T follicular helper cell (primary cell): ENCODE measurements around the gene STX4.
A peak's percentile ranks its signal among the peaks of the same experiment; 100 is the strongest.
"Not testable (repeated sequence)": the region's sequence is repeated elsewhere in the genome, so short reads cannot be mapped to it uniquely, and the experiment has no call there.

Experiments used
- DNase-seq: peaks from one replicate; pipeline ENCODE4 v3.0.0-alpha.2; 2020; ENCODE audit warnings: low read depth

Gene STX4

DNA sequence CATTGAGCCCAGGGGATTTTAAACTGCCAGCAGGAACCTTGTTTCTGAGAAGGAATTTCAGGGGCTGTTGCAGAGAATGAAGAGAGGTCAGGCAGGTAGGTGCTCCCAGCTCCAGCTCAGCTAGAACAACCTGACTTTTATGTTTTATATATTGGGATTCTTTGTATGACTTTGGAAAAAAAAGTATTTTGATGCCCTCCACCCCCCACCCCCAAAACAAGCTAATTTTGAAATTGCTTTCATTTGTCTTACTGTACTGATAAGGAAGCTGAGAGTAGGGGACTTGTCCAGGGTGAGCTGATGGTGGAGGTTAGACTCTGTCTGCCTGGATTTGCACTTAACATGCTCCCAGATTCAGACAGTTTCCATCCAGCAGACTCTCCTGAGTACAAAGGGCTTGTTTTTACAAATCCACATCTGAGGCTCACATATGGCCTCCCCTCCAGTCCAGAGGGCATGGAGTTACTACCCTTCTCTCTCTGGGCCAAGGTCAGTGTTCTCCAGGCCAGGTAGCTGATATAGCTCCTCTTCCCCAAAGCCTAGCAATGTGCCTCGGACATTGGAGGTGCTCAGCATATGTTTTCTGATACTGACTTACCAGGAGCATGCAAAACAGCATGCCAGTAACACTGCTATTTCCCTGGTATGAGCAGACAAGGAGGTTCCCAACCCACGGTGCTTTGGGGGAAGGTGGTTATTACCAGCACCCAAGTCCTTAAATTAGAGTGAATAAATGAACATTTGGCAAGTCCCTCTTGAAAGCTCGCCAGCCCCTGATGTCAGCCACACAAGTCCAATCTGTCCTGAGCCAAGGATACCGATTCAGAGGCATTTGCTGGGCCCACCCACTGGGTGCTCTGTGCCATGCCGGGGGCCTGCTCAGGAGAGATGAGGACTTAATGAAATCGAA lies 34.3 kb upstream of the STX4 start:
- DNase-seq: no peak

DNA sequence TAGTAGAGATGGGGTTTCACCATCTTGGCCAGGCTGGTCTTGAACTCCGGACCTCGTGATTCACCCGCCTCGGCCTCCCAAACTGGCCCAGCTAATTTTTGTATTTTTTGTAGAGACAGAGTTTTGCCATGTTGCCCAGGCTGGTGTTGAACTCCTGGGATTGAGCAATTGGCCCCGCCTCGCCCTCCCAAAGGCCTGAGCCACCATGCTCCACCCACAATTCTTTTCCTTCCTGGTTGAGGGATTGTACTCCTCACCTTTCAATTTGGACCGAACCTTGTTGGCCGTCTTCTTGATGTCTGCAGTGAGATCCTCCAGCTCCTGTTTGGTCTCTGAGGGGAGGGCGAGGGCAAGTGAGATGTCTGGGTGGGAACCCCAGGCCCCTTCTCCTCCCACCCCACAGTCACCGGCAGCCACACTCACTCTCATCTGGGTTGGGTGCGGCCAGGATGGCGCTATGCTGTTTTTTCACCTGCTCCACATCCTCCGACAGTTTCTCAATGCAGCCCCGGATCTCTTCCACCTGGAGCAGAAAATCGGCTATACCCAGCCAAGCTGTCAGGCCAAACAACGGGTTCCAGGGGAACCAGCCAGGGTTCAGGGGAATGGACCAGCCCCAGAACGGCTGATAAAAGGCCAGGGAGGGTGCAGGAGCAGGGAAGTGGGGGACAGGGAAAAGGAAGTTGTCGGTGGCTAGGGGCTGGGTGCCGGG lies 32.5 kb upstream of the STX4 start:
- no peak for DNase-seq

DNA sequence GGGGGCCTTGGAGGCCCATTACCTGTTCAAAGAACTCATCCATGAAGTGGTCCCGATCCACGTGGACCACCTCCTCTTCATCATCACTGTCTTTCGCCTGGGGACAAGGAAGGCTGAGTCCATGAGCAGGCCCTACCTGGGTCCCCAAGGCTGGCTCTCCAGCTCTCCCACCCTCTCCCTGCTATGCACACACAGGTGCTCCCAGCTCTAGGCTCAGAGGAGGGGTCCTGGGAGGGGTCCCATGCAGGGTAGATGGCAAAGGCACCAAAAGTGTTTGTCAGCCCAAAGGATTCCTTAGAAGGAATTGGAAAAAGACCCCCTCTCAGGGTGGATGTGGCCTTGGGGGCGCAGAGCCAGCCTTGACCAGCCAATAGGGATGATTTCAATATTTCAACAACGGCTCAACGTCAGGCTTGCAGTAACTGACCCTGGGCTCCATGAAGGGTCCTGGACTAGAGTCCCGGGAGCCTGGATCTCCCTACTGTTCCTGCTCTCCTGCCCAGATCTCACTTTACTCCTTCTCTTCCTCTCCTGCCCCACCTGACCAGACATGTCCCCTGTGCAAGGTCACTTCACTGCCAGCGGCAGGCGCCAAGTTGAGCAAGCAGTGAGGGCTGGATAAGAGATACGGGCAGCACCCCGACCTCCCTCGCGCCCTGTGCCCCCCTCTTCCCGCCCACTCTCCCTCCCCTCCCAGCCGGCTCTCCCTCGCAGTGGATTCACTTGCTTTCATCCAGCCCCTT lies 31.7 kb upstream of the STX4 start:
- DNase-seq: no peak

DNA sequence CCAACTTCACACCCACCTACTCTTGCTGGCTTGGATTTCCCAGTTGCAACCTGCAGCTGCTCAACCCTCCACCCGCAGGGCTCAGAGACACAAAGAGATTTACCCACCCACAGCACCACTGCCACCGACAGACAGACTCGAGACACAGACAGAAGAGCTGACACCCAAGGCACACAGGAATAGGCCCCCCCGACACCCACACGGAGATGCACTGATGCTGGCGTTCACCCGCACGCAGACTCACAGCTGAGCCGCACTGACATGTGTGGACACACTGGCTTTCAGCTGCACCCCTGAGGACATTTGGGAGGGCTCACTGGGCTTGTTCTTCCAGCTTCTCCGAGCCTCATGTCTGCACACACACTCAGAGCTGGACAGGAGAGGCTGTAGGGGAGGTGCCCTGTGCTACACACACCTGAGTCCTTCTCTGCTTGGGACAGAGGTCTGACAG lies 31.1 kb upstream of the STX4 start:
- DNase-seq: no peak

DNA sequence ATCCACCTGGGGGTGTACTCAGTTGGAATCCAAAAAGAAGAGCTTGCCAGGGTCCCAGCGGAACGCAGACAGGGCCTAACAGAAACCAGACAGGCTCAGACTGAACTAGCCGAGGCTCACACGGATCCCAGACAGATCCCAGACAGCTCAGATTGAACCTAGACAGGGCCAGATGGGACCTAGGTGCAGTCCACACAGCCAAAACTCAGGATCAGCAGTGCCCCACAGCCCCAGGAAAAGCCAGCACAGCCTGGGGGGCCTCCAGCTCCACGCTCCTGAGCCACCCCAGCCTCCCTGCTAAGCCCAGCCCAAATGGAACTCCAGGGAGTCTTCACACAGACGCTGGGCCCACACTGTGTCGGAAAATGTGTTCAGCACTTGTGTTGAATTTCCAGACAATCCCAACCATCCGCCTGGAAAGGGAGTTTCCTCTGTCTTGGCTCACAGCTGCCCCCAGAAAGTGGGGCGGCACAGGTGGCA lies 30.5 kb upstream of the STX4 start:
- no peak for DNase-seq

DNA sequence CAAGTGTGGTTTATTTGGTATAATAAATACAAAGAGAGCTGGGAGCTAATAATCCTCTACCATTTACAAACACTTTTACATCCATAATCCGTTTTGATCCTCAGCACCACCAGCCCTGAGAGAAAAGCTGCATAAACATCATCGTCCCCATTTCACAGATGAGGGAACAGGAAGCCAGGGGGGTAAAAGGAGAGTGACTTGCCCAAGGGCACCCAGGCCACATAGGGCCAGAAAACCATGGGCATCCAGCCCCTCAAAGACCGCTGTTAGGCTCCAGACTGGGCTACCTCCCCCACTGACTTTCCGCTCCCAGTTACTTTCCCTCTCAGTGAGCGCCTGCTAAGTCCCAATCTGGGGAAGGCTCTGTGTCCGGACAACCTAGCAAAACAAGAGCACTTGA lies 29.6 kb upstream of the STX4 start:
- no peak for DNase-seq

DNA sequence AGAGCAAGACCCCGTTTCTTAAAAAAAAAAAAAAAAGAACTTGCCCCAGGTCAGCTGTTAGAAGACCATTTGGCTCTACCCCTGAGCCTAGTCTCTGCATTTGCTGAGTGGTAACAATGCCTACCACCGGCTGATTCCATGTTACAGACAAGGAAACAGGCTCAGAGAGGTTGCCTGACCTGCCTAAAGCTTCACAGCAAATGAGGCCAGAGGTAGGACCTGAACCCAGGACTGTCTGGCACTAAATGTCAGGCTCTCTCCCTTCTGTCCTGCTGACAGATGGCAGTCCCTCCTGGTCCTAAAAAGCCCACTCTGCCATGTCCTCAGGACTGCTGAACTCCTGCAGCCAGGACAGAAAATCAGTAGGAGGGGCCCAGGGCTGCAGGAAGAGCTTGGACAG lies 28.7 kb upstream of the STX4 start:
- no peak for DNase-seq

DNA sequence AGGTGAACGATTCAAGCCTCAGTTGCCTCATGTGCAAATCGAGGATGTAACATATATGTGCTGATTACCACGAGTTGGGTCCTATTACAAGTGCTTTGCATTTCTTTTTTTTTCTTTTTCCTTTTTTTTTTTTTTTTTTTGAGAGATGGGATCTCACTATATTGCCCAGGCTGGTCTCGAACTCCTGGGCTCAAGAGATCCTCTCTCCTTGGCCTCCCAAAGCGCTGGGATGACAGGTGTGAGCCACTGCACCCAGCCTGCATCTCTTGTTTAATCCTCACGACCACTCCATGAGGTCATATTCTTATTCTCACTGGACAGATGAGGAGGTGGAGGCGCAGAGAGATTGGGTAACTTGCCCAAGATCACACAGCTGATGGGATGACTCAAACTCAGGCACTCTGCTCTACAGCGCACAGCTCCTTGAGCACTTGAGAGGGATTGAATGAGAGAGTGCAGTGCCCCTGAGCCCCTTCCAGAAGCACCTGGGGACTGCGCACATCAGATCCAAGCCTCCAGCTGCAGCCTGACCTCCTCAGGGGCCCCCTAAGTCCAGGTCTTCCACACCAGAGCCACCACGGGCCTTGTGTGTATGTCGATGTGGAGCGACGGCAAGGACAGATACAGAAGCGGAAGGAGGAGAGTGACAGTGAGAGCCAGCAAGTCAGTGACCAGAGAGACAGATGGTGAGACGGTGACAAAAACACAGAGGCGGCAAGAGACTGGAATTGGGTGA lies 27.8 kb upstream of the STX4 start:
- no peak for DNase-seq

DNA sequence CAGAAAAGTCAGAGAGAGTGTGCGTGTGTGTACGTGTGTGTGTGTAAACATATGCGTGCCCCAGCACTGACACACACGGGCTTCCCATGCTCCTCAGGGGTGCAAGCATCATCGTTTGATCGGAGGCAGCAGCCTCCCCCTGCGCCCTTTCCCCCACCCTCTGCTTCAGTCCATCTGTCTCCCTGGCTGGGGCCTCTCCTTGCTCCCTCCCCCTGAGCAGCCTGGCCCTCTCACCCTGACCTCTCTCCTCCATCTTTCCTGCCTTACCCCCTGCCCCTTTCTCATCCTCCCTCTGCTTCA lies 27.3 kb upstream of the STX4 start:
- no peak for DNase-seq

DNA sequence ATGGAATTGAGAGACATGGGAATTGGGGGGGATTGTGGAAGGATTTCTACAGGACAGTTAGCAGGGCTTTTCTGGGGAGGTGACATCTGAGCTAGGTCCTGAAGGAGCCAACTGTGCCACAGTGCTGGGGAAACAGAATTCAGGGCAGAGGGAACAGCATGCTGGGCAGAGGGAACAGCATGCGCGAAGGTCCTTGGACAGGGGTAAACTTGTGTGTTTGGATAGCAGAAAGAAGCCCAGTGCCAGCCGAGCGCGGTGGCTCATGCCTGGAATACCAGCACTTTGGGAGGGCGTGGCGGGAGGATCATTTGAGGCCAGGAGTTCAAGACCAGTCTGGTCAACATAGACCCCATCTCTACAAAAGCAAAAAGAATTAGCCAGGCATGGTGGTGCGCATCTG lies 26.8 kb upstream of the STX4 start:
- DNase-seq: no peak

DNA sequence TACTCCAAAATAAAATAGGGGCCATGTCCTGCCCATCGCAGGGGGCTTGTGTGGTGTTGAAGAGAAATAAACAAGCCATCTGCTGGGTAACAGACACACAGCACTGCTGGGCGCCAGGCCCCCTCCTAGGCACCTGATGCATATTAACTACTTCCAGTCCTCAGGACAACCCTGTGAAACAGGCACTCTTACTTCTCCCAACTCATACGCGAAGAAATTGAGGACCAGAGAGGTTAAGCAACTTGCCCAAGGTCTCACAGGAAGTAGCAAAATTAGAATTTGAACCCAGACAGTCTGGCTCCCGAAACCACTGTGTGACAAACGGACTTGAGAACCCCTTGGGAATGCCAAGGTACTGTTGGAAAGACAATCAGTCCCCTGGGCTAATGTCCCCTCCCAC lies 25.7 kb upstream of the STX4 start:
- DNase-seq: no peak

DNA sequence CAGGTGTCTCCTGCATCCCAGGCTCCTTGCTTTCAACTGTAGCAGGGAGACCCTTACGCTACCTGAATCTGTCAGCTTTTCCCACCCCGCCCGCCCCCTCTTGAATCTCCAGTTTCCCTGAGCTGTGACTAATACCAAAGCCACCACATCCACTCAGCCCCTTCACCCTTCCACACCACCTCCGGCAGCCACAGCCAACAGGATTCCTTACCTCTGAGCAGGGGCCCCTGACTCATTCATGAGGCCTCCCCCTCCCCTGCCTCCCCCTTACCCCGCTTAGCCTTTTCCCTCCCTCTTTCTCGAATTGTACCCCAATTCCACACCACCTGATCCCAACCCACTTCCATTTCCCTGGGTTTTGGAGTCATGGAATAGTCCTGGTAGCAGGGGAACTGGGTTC lies 25.2 kb upstream of the STX4 start:
- no peak for DNase-seq

DNA sequence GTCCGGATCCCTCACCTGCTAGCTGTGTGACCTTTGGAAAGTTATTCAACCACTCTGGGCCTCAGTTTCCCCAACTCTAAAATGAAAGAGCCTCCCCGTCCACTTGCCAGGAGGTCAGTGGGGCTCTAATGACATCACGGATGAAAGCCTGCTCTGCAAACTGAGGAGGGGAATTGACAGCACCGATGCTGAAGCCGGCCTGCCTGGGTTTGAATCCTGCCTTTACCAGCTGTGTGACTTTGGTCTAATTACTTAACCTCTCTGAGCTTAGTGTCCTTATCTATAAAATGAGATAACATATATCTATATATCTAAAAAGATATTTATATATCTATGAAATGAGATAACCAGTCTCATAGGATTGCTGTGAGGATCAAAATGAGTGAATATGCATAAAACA lies 24.8 kb upstream of the STX4 start:
- no peak for DNase-seq

DNA sequence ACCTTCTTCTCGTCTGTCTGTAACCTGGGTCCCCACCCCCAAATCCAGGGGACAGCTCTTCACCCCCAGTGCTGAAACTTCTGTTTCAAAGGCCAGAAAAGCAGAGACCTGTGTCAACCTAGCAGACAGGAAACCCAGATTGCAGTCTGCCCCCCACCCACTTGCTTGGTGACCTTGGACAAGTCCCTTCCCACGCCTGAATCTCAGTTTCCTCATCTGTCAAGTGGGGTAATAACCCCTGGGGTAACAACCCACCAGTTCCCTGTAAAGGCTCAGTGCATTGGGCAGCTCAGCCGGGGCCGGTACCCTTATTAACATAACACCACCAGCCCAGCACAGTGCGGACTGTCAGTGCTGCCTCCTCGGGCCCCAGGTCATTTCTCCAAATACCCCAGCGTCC lies 24.2 kb upstream of the STX4 start:
- DNase-seq: no peak

DNA sequence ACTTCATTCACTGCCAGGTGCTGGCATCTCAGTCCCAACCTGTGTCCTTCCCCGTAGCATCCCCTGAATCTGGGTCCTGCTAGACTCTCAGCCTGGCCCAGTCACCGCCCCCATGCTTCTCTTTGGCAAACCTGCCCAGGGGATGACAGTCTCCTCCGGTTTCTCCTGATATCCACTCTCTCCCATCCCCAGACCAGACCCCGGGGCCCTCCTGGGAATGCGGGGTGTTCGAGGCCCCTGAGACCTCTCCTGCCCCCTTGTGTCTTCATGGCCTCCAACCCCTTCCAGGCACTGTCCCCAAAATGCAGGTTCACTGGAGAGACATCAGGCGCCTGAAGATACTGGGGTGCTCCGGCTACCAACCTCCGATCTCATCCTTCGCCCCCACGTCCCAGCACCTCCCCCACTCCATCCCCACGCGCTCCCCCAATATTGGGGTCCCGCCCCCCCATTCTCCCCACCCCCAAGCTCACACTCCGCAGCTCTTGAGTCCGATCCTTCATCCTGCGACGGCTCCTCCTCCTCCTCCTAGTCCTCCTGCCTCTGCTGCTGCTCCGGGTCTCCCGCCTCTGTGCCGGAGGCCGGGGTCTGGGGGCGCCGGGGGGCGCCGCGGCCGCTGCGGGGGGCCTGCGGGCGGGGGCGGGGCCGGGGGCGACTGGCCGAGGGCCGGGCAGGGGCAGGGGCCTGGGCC lies 23.3 kb upstream of the STX4 start:
- DNase-seq: no peak

DNA sequence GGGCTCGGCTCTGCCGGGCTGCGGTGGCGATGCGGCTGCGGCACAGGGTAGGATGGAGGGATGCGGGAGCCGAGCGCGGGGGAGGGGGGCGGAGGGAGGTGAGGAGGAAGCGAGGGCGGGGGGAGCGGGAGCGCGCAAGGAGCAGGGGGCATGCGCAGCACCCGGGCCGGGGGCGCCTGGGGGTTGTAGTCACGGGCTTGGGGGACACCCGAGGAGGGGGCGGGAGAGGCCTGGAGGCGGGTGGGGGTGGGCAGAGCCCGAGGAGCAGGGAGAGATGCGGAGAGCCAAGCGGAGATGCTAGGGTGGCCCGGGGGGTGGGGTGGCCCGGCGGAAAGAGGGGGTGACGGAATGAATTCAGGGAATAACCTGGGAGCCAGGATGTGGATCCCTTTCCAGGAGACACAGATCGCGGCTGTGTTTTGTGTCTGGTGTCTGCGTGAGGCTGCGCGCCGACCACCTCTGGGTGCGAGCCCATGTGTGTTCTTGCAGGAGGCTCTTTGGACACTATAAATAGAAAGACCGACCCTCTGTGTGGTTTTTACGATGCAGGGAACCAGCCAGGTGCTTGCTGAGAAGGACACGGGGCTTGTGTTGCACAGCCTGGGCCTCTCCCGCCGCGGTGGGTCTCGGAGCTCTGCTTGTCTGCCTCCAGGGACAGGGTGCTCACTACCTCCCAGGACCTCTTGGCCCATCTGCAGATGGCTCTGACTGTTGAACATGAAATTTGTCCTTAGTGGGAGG lies 22.6 kb upstream of the STX4 start, which contains the start of gene STX1B:
Gene STX1B, minus strand, starts transcription at position 54 of the 741 bp plus-strand sequence. CDS start 242 bp downstream, outside the sequence.
- peak; percentile 41 for DNase-seq

DNA sequence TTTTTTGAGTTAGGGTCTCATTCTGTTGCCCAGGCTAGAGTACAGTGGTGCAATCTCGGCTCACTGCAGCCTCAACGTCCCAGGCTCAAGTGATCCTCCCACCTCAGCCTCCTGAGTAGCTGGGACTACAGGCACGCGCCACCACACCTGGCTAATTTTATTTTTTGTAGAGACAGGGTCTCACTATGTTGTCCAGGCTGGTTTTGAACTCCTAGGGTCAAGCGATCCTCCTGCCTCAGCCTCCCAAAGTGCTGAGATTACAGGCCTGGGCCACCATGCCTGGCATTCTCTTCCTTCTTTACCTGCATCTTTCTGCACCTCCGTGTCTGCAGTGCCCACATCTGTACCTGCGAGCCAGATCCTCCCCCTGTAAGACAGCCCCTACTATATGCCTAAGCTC lies 21.5 kb upstream of the STX4 start:
- DNase-seq: not testable (repeated sequence)

DNA sequence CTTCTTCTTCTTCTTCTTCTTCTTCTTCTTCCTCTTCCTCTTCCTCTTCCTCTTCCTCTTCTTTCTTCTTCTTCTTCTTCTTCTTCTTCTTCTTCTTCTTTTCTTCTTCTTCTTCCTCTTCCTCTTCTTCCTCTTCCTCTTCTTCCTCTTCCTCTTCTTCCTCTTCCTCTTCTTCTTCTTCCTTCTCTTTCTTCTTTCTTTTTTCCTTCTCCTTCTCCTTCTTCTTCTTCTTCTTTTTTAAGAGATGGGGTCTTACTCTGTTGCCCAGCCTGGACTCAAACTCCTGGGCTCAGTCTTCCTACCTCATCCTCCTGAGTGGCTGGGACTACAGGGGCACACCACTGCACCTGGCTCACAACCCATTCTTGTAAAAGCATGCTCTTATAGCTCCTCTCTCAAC lies 20.1 kb upstream of the STX4 start:
- not testable (repeated sequence) for DNase-seq

DNA sequence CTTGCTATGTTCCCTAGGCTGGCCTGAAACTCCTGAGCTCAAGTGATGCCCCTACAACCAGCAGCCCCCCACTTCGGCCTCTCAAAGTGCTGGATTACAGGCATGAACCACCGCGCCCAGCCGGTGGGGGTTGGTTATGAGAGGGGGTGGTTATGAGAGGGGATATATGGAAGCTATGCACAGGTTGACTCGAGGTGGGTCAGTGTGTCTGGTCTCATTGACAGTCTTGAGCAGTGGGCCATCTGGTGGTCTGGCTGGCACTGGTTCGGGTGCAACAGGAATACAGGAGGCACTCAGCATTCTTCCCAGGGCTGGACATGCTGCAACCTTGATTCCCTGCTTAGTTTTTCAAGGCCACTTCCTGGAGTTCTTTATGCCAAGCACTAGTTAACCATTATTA lies 17.3 kb upstream of the STX4 start:
- no peak for DNase-seq

DNA sequence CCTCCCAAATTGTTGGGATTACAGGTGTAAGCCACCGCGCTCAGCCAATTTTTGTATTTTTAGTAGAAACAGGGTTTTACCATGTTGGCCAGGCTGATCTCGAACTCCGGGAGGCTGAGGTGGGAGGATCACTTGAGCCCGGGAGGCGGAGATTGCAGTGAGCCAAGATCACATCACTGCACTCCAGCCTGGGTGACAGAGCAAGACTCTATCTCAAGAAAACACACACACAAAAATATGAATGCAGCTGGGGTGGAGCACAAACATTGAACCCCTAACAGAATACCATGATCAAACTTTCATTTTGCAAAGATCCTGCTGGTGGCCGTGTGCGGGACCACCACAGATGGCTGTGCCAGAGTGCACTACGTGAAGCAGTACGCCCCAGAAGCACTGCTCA lies 15.6 kb upstream of the STX4 start:
- DNase-seq: not testable (repeated sequence)

DNA sequence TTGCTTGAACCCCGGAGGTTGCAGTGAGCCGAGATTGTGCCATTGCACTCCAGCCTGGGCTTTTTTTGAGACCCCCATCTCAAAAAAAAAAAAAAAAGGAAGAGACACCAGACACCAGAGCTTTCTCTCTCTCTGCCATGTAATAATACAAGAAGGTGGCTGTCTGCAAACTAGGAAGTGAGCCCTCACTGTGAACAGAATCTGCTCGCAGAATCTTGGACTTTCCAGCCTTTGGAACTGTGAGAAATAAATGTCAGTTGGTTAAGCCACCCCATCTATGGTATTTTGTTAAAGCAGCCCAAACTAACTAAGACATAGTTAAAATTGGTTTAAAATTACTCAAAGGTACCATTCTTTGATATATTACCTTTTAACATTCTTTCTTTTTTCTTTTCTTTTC lies 12.8 kb upstream of the STX4 start:
- no peak for DNase-seq
